K562 (cell line): ENCODE measurements around the gene TOGARAM2.

Source experiments
- BACH1 ChIP-seq: fragments of 200-800 bp; sonication (Bioruptor generic); IDR thresholded peaks from 2 replicates; pipeline ENCODE4 v1.6.1; 2016; ENCODE audit warnings: missing genetic modification characterization, missing compliant biosample characterization
- ETV6 ChIP-seq, 3 experiments: fragments of 150-350 bp in 1 of 3; sonication (generic) in 1 of 3; formaldehyde crosslinking in 1 of 3; IDR thresholded peaks; 2 replicates each; pipeline versions ENCODE4 v1.6.1 to v1.8.0; 2014 to 2022; ENCODE audit warnings: borderline replicate concordance in 2 of 3, low read depth in 2 of 3, antibody characterized with exemption in 1 of 3, low read length in 1 of 3, mild to moderate bottlenecking in 1 of 3, missing genetic modification reagents in 1 of 3
- EZH2 ChIP-seq: IDR thresholded peaks from 2 replicates; pipeline ENCODE4 v1.6.1; 2012; ENCODE audit warnings: low read depth, mild to moderate bottlenecking, inconsistent platforms, low read length, borderline replicate concordance
- GABPA ChIP-seq: fragments of 200-800 bp; sonication (Bioruptor generic); conservative IDR thresholded peaks from 2 replicates; pipeline ENCODE4 v1.6.1; 2016; ENCODE audit warnings: low read depth, missing genetic modification characterization, missing compliant biosample characterization
- HBP1 ChIP-seq: fragments of 450-650 bp; formaldehyde crosslinking; IDR thresholded peaks from 2 replicates; pipeline ENCODE4 v1.4.0; 2022; ENCODE audit warnings: missing genetic modification characterization
- KAT7 ChIP-seq: sonication (generic); formaldehyde crosslinking; IDR thresholded peaks from 2 replicates; pipeline ENCODE4 v1.8.0; 2022; ENCODE audit warnings: missing genetic modification reagents, mild to moderate bottlenecking, borderline replicate concordance
- POLR2A ChIP-seq: fragments of 450-650 bp; conservative IDR thresholded peaks from 2 replicates; pipeline ENCODE4 v1.6.1; 2016
- SP1 ChIP-seq: sonication (generic); formaldehyde crosslinking; IDR thresholded peaks from 2 replicates; pipeline ENCODE4 v1.8.1; 2022; ENCODE audit warnings: mild to moderate bottlenecking, missing genetic modification reagents
- SRSF9 ChIP-seq: fragments of 200-400 bp; formaldehyde crosslinking; IDR thresholded peaks from 2 replicates; pipeline ENCODE4 v1.6.1; 2017; ENCODE audit warnings: low read depth, low read length, borderline replicate concordance
- STAG1 ChIP-seq: sonication (generic); formaldehyde crosslinking; IDR thresholded peaks from 2 replicates; pipeline ENCODE4 v1.5.0; 2020; ENCODE audit warnings: missing genetic modification reagents, borderline replicate concordance
- TAF1 ChIP-seq: IDR thresholded peaks from 2 replicates; pipeline ENCODE4 v1.6.1; 2011; ENCODE audit warnings: mild to moderate bottlenecking, low read length, moderate library complexity; ENCODE audit not compliant: insufficient read depth, control insufficient read depth, severe bottlenecking; ENCODE audit errors: extremely low read depth
- TAF15 ChIP-seq: fragments of 200-400 bp; formaldehyde crosslinking; IDR thresholded peaks from 2 replicates; pipeline ENCODE4 v1.6.1; 2017; ENCODE audit warnings: mild to moderate bottlenecking, low read depth, low read length, moderate library complexity
- ZNF12 ChIP-seq: sonication (generic); formaldehyde crosslinking; IDR thresholded peaks from 2 replicates; pipeline ENCODE4 v1.4.0; 2020; ENCODE audit warnings: mild to moderate bottlenecking, missing genetic modification reagents
- TF ChIP-seq, protein P1 (sequence below), 3 experiments: IDR thresholded peaks in 2 of 3; conservative IDR thresholded peaks in 1 of 3; 2 replicates each; pipeline ENCODE4 v1.5.1; 2011 to 2012; ENCODE audit warnings: low read length in 3 of 3, mild to moderate bottlenecking in 3 of 3, control low read depth in 2 of 3, improper control_type of control experiment in 1 of 3, inconsistent platforms in 1 of 3, low read depth in 1 of 3, mixed read lengths in 1 of 3, moderate library complexity in 1 of 3; ENCODE audit not compliant: insufficient read depth in 2 of 3

GRCh38 chr2:29016504-29016903 is 35.4 kb downstream of the TOGARAM2 start:
- TF ChIP-seq ZNF12 (CRISPR knock-in tag) = no peak
- no peak for TF ChIP-seq KAT7
- no peak for TF ChIP-seq GABPA (tag)
- TF ChIP-seq HBP1 = no peak
- no peak for TF ChIP-seq ETV6 (IDR thresholded peaks at IDR 0.05; ENCODE audit: borderline replicate concordance in 1 of 2, low read depth in 2 of 2, low read length in 1 of 2)
- TF ChIP-seq ETV6 (CRISPR knock-in tag; IDR thresholded peaks at IDR 0.05; ENCODE audit: borderline replicate concordance) = no peak
- TF ChIP-seq EZH2 = no peak
- no peak for TF ChIP-seq SRSF9
- no peak for TF ChIP-seq SP1 (CRISPR knock-in tag)
- TF ChIP-seq TAF15 = no peak
- TF ChIP-seq, protein P1, sequence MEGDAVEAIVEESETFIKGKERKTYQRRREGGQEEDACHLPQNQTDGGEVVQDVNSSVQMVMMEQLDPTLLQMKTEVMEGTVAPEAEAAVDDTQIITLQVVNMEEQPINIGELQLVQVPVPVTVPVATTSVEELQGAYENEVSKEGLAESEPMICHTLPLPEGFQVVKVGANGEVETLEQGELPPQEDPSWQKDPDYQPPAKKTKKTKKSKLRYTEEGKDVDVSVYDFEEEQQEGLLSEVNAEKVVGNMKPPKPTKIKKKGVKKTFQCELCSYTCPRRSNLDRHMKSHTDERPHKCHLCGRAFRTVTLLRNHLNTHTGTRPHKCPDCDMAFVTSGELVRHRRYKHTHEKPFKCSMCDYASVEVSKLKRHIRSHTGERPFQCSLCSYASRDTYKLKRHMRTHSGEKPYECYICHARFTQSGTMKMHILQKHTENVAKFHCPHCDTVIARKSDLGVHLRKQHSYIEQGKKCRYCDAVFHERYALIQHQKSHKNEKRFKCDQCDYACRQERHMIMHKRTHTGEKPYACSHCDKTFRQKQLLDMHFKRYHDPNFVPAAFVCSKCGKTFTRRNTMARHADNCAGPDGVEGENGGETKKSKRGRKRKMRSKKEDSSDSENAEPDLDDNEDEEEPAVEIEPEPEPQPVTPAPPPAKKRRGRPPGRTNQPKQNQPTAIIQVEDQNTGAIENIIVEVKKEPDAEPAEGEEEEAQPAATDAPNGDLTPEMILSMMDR (IDR thresholded peaks at IDR 0.05 in 2 of 3, conservative IDR thresholded peaks at IDR 0.05 in 1 of 3; ENCODE audit: insufficient read depth in 2 of 3, low read depth in 1 of 3, low read length in 3 of 3) = no peak
- no peak for TF ChIP-seq STAG1 (CRISPR knock-in tag)
- no peak for TF ChIP-seq POLR2A
- TF ChIP-seq TAF1 = no peak
- no peak for TF ChIP-seq BACH1 (tag)
